Choroid plexus epithelial cell (primary cell): ENCODE measurements around the gene NUP107.

Source experiments
- DNase-seq: peaks from one replicate; pipeline ENCODE4 v3.0.0-alpha.2; 2010; ENCODE audit warnings: low read depth
- H3K4me3 ChIP-seq: 2 replicates; pipeline ENCODE4 v1.5.1; 2011; ENCODE audit warnings: low read depth, mild to moderate bottlenecking, control low read depth, low read length, moderate library complexity
- TF ChIP-seq, protein P1 (sequence below): conservative IDR thresholded peaks from 2 replicates; pipeline ENCODE4 v1.5.1; 2011; ENCODE audit warnings: low read depth, mild to moderate bottlenecking, control low read depth, inconsistent platforms, low read length, moderate library complexity

Gene NUP107

DNA sequence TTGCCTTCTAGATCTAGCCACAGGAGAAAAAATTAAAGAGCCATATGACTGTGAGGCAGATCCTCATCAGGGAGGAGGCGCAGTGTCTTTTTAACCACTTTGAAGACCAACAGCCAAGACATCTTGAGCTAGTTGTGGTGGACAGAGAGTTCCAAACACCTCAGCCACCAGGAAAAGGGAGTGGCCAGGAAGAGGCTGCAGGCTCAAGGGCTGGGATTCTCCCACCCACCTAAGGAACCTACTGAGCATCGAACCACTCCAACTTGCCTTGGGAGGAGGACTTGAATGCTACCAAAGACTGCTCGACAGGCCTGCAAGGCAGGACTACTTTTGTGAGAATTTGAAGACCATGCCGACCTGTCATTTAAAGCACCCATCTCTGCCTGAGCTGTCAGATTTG is 106.7 kb downstream of the NUP107 start:
- DNase-seq: no peak
- TF ChIP-seq, protein P1, sequence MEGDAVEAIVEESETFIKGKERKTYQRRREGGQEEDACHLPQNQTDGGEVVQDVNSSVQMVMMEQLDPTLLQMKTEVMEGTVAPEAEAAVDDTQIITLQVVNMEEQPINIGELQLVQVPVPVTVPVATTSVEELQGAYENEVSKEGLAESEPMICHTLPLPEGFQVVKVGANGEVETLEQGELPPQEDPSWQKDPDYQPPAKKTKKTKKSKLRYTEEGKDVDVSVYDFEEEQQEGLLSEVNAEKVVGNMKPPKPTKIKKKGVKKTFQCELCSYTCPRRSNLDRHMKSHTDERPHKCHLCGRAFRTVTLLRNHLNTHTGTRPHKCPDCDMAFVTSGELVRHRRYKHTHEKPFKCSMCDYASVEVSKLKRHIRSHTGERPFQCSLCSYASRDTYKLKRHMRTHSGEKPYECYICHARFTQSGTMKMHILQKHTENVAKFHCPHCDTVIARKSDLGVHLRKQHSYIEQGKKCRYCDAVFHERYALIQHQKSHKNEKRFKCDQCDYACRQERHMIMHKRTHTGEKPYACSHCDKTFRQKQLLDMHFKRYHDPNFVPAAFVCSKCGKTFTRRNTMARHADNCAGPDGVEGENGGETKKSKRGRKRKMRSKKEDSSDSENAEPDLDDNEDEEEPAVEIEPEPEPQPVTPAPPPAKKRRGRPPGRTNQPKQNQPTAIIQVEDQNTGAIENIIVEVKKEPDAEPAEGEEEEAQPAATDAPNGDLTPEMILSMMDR: no peak
- H3K4me3 ChIP-seq: no peak overlapping the region

GRCh38 chr12:68793975-68794652 is 107.3 kb downstream of the NUP107 start:
- DNase-seq: no peak
- TF ChIP-seq, protein P1: no peak
- H3K4me3 ChIP-seq: no peak overlapping the region

GRCh38 chr12:68794653-68795251 is 108.0 kb downstream of the NUP107 start:
- peak; percentile 60 for DNase-seq
- TF ChIP-seq, protein P1: no peak
- H3K4me3 ChIP-seq: no peak overlapping the region
